Activated CD8-positive, alpha-beta memory T cell treated with anti-CD3 and anti-CD28 coated beads, Interleukin-2, amount 50 U/mL, for 4 hours (primary cell): ENCODE measurements around the gene AHRR.
"Not testable (repeated sequence)": the region's sequence is repeated elsewhere in the genome, so short reads cannot be mapped to it uniquely, and the experiment has no call there.

Source experiments
- DNase-seq: peaks from one replicate; pipeline ENCODE4 v3.0.0-alpha.2; 2020

The AHRR gene

GRCh38 chr5:306011-306805, 15.3 kb upstream of the AHRR start:
- no peak for DNase-seq

- no peak for DNase-seq
Measured at GRCh38 chr5:307306-307705, 14.2 kb upstream of the AHRR start.

GRCh38 chr5:307794-308579, 13.5 kb upstream of the AHRR start:
- no peak for DNase-seq

GRCh38 chr5:308672-309271, 12.7 kb upstream of the AHRR start:
- DNase-seq: no peak

- not testable (repeated sequence) for DNase-seq
Measured at GRCh38 chr5:309831-310230, 11.7 kb upstream of the AHRR start.

- no peak for DNase-seq
Measured at GRCh38 chr5:310516-310915, 11.0 kb upstream of the AHRR start.

- no peak for DNase-seq
Measured at GRCh38 chr5:310941-311434, 10.5 kb upstream of the AHRR start.

GRCh38 chr5:311963-312362, 9.6 kb upstream of the AHRR start:
- DNase-seq: no peak

- no peak for DNase-seq
Measured at GRCh38 chr5:312845-313244, 8.7 kb upstream of the AHRR start.

- DNase-seq: no peak
Measured at GRCh38 chr5:313265-313664, 8.2 kb upstream of the AHRR start.

- no peak for DNase-seq
Measured at GRCh38 chr5:313806-314376, 7.6 kb upstream of the AHRR start.

GRCh38 chr5:314676-315487, 6.6 kb upstream of the AHRR start:
- no peak for DNase-seq

GRCh38 chr5:315488-316209, 5.9 kb upstream of the AHRR start:
- no peak for DNase-seq

GRCh38 chr5:316210-317085, 5.1 kb upstream of the AHRR start:
- no peak for DNase-seq

GRCh38 chr5:317086-317811, 4.3 kb upstream of the AHRR start:
- peak; percentile 51 for DNase-seq

GRCh38 chr5:318341-318897, 3.1 kb upstream of the AHRR start:
- no peak for DNase-seq

- no peak for DNase-seq
Measured at GRCh38 chr5:318931-319601, 2.4 kb upstream of the AHRR start.

GRCh38 chr5:320524-321229, 837 bp upstream of the AHRR start:
- no peak for DNase-seq
